Stimulated activated CD8-positive, alpha-beta memory T cell treated with anti-CD3 and anti-CD28 coated beads, Interleukin-4, amount 100 ng/mL, for 1 hour (primary cell): ENCODE results near the gene LMOD3.

ENCODE experiments used
- DNase-seq, 2 donors: peaks; one replicate each; pipeline ENCODE4 v3.0.0-alpha.2; 2020; ENCODE audit warnings: low read depth in 2 of 2, low spot score in 1 of 2

The LMOD3 gene

DNA sequence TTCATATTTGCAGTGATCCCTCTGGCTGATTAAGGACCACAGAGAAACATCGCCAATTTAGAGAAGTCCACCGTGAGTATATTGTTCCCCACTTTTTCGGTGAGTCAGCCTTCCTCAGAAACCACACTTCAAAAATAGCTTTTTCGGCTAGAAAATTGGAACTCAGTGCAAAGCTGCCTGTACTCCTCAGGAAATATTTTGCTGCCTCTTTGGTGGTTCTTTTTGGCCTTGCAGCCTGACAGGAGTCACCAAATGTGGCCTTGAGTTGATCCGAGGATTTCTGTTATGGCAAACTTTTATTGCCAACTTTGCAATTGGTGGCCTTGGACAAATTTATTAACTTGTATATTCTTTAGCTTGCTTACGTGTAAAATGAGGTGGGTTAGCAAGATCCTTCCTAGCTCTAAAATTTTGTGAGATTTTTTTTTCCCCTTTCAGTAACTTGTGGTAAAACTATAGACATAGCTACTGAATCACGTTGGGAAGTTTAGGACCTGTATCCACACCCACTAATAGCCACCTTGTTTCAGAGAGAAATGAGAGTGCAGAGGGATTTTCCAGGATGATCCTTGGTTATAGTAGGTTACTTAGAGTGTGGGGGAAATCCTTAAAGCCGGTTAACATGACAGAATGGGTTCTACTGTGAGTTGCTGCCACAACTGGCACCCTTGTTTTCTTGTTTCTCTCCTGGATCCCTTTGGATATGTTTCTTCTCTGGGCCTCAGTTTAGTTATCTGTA lies 27.8 kb downstream of the LMOD3 start:
- no peak for DNase-seq

DNA sequence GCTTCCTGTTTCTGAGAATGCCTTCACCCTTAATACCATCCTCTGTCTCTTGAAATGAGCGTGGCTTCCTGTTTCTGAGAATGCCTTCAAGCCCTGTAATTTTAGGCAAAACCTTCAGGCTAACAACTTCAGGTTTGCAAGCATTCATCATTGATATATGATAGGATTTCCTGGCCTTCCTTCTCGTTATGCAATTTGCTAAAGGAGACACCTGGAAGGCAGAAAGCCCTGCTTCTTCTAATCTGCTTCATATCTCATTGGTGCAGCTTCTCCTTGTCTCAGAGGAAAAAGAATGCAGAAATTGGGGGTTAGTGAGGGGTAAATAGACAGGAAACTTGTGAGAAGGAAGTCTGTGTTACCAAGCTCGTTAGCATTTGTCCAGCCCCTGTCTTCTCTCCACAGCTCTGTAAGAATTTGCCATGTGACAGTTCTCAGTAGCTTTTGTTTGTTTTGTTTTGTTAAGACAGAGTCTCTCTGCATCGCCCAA lies 30.3 kb downstream of the LMOD3 start:
- no peak for DNase-seq

DNA sequence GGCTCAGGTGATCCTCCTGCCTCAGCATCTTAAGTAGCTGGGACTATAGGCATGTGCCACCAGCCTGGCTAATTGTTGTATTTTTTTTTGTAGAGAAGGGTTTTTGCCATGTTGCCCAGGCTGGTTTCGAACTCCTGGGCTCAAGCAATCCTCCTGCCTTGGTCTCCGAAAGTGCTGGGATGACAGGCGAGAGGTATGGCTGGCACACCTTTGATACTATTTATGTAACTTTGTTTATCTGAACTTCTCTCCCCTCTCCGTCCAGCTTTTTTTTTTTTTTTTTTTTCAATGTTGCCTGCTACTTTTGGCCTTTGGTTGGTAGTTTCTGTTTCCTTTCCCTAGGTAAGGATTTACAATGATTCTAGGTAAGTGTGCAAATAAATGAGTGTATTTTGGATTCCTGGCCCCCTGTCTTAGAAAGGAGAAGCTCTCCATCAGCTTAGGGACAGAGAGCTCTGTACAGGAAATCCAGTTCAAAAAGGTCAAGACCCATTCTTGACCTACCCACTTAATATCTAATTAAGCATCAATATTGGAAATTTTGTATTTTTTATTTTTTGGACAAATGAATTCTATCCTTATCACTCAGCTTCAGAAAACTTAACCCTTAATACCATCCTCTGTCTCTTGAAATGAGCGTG lies 30.9 kb downstream of the LMOD3 start:
- no peak for DNase-seq

DNA sequence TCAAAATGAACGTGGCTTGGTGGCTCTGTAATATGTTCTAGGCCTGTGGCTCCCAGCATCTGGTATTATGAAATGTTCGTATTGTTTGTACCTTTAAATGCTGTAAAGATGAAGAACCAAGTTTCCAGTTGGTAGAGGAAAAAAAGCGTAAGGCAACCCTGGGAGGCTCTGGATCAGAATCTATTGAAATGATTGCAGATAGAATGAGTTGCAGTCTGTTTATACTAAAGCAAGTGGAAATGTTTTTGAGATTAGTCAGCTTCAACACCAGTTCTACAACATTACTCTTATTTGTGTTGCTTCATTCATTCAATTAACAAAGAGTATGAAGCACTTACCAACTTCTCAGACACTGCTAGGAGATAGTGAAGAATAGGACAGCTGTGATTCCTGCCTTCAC lies 32.4 kb downstream of the LMOD3 start:
- no peak for DNase-seq

DNA sequence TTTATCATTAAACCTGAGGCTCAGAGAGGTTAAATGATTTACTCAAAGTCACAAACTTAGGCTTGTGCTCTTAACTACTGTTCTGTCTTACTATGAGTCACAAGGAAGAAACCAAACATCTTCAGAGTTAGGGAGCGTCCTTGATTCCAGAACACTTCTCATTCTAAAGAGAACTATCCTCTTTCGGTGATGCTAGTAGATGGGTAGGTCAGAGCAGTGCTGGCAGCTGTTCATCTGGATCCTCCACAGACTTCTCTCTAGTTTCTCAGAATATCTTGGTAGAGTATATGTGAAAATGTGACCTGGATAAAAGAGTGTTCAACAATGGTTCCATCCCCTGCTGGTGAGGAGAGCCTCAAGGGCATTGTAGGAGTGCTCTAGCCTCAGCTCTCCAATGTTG lies 34.3 kb downstream of the LMOD3 start:
- no peak for DNase-seq

DNA sequence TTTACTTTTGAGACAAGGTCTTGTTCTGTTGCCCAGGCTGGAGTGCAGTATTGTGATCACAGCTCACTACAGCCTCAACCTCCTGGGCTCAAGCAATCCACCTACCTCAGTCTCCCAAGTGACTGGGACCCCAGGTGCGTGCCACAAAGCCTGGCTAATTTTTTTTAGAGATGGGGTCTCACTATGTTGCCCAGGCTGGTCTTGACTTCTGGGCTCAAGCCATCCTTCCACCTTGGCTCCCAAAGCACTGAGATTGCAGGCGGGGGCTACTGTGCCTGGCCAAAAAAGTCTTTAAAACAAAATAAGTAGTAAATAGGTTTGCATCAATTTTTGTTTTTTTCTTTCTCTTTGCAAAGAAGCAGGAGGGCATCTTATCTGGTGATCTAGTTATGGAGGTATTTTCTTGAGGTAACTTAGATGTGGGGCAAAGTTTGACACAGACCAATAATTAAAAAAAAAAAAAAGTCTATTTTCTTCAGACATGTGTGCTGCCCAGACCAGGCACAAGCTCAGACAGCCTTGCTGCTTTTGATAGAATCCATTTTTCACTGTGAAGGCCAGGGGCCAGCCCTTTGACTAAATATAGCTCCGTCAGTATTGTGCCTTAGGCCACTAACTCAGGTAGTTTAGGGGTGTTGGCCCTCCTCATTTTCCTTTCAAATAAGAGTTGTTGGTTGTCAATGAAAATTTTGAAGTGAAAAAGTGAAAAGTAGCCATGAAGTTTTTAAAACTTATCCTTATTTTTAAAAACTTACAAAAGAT lies 35.2 kb downstream of the LMOD3 start:
- no peak for DNase-seq

DNA sequence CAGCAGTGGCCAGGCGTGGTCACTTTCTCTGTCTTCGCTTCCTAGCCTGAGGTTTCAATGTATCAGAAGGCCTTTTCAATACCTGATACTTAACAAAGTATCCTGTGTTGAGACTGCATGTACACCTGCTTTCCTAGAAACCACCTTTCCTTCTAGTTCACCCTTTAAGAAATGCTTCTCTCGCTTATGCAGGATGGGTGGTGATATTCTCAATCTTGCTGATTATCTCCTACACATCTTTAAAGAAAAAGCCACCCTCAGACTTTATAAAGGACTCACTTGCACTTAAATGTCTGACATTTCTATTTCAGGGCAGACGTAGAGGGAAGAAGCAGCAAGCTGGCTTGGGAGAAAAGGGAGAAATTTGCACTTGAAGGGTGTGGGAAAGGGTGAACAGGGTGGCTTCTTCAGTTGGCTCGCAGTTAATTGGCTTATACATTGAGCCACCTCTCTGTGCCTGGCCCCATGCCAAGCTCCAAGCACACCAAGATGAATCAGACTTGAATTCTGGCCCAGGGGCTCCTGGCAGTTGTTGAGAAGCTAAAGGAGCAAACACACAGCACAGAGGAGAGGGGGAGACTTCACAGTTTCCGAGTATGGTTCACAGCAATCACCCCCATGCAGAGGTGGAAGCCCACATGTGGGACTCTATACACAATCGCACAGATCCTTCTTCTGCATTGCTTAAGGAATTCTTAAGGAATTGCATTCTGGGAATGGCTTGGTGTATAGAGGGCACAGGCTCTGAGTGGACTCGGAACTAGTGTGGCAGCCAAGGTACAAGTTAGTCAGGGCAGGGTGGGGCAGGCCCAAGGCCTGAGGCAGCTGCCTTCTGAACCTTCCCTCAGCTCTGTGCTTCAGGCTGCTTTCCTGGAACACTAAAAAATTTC lies 36.3 kb downstream of the LMOD3 start:
- DNase-seq, result peak in 1 of 2 donors; percentile 54

DNA sequence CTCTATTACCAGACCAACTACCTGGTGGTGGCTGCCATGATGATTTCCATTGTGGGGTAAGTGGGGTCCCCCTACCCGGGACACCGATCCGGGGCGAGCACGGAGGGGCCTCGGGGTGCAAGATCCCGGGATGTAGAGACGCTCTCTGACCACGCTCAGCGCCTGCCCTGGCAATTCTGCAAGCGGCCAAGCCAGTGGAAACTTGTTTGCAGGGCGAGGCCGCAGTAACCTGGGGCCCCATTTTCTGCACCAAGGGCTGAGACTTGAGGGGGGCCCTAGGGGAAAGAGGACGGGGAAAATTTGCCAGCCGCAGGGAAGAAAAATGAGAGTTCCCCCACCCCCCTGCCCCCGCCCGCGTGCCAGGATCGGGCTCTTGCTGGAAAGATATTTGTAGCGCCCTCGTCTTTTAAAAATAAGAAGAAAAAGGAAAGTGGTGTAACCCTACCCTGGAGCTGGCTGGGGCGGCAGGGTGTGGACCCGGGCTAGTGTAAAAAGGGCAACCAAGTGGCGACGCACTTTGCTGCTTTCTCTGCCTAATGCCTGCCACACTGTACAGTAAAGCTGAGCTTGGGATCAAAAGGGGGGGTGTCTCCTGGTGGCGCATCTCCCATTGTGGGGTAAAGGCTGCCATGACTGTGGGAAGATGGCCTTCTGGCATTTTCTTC lies 37.1 kb downstream of the LMOD3 start:
- no peak for DNase-seq

DNA sequence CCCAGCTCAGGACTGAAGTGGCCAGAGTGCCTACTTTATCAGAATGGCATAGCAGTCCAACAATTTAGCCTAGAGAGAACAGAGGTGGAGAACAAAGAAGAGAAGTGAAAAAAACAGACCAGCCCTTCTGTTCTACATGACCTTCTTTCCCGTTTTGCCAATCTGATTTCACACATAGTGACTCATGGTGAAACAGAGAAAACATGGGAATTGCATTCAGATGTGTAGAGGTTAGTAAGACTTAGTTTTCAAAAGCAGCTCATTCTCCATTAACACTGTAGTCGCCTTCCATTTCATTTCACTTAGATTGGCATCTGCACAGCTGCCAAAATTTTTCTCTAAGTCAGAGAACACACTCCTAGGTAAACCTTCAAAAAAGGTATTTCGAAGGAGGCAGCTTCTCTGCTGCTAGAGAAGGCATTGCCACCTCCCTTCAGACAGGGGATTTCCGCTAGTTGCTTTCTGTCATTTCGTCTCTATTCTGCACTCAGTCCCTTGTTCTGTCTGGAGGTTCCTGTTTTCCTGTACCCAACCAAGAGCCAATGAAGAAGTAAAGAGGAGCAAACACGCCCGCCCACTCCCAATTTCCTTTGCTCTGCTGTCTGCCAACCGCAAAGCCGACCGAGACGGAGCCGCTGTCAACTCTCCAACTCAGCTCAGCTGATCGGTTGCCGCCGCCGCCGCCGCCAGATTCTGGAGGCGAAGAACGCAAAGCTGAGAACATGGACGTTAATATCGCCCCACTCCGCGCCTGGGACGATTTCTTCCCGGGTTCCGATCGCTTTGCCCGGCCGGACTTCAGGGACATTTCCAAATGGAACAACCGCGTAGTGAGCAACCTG lies 37.8 kb downstream of the LMOD3 start, which contains the start of gene ARL6IP5:
ARL6IP5 (plus strand) TSS at position 612 of the 842 bp plus-strand sequence; CDS start at position 723, 111 bp downstream.
- peak; percentile 78 to 81 for DNase-seq

DNA sequence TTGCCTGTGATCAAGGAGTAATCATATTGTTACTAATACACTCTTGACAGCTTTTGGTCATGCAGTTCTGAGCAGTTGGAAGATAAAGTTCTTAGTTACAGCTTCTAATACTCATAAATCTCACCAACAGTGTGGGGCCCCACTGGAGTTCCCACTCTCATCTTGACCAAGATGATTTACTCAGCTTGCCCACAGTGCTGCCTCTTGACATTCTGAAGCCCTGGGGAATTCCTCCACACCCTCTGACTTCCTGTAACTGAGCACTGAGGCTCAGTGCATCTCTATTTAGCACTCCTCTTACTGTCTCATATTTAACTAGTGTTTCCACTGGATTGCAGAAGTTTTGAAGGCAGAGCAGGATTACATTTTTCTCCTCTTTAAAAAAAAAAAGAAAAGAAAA lies 39.6 kb downstream of the LMOD3 start:
- no peak for DNase-seq

DNA sequence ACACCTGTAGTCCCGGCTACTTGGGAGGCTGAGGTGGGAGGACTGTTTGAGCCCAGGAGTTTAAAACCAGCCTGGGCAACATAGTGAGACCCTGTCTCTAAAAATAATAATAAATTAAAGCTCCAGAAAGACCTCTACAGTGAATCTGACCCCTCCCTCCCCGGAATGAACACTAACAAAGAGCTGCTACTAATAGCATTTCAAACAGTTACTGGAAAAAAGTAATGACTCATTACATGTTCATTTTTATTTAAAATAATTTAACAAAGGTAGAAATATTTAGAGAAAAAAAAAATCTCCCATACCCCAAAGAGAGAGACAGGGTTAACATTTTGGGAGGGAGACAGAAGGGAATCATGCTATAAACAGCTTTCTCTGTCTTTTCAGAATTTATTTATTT lies 40.0 kb downstream of the LMOD3 start:
- no peak for DNase-seq

DNA sequence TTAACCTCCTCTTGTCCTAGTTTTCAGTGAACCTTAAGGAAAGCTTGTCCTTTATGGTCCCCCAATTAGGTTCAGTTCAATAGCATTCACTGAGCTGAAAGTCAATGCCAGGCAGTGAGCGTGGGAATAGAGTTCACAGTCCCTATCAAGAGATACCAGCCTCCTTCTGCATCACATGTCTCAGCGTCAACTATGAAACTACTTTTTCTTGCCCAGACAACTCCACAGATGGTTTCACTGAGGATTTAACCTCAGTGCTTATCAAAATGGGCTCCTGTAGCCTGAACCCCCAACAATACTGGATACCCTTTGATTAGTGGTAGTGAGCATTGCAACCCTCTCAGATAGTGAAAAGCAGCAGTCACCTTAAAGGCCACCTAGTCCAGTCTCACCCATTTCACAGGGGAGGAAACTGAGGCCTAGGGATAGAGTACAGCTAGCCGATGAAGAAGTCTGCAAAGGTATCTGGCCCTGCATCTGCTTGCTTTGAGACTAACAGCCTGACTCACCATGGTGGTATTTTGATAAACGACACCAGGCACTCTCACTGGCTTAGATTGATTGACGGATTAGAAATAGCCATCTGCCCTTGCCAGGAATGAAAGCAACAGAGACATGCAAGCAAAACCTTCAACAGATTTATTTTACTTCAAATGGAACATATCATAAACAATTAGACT lies 40.7 kb downstream of the LMOD3 start:
- no peak for DNase-seq

DNA sequence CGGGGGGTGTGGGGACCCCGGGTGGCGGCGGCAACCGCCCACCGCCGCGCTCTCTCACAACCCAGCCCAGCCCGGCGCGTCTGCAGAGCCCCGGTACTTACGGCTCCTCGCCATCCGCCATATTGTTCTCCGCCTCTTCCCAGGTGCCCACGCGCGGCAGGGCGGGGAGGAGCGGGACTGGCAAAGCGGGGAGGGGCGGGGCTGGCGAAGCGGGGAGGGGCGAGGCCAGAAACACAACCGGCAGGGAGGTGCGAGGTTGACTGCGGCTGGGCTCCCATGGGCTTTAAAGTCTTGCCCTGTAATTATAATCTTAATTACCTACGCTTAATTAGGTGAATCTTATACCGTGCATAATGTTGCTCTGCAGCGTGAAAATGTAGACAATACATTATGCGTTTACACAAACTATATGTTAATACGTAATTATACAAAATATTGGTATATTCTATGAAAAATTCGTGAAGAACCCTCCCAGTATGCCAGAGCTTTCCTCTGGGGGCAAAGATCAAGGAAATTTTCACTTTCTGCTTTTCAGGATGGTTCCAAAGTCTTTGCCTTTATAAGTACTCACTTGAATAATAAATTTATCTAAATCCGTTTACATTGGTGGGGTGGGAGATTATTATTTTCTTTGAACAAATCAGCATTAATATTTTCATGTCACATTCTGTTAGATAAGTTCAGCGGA lies 42.0 kb downstream of the LMOD3 start, which contains the start of gene UBA3:
UBA3 (minus strand) TSS at position 133 of the 688 bp plus-strand sequence; CDS start at position 121, 12 bp downstream.
- DNase-seq, result peak; percentile 77 to 85

DNA sequence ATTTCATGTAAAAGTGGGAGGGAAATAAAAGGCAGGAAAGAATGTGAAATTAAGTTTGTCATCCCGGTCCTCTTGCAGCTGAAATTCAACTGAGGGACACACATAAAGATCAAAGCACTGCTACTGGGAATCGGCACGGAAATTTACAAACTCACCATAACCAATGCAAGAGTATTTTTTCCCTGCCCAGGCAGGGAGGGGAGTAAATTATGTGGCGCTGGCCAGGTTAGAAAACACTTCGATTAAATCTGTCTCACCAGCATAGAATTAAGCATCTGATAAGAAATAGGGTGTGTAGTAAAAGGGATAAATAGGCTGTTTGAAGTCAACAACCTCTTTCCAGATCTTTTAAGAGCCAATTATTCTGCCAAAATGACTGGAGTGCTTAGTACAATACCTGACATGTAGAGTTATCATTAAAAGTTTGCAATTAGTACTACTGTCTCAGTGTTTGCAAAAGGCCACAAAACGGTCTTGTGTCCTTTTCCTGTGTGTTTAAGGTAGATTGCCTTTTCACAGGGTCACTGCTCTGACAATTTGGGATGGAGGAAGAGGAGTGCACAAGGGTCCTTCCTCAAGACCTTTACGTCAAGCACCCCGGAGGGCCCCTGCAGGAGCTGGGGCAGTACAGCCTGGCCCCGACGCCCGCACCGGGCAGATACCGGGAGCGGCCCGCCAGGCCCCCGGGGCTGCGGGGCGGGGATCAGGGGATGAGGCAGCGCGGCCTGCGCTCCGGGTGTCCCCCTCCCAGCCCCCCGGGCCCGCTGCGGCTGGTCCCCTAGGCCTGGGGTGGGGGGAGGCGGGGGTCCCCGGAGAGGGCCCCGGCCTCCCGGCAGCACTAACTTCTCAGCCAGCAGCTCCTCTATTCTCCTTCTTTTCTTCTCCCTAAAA lies 42.9 kb downstream of the LMOD3 start:
- no peak for DNase-seq

DNA sequence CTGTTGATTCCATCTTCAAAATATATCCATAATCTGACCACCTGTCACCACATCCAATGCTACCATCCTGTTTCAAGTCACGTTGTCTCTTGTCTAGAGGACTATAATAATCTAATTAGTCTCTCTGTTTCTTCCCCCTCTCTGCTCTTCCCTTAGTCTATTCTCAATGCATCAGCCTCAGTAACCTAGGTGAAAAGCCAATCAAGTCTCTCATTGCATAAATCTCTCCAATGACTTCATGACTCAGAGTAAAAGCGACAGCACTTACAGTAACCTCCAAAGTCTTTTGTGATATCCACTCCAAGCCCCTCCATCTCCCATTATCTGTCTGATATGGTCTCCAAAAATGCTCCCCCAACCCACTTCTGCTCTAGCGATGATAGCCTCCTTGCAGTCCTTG lies 49.5 kb downstream of the LMOD3 start:
- no peak for DNase-seq

DNA sequence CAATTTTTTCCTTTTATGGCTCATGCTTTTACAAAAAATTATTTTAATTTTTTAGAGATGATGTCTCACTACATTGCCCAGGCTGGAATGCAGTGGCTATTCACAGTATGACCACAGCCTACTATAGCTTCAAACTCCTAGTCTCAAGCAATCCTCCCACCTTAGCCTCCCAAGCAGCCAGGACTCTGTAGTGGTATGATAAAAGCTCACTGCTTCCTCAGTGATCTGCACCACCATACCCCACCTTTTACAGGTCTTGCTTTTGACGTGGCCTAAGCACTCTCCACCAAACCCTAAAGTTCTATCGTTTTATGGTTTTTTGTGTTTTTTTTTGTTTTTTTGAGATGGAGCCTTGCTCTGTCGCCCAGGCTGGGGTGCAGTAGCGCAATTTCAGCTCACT lies 56.3 kb downstream of the LMOD3 start:
- no peak for DNase-seq

DNA sequence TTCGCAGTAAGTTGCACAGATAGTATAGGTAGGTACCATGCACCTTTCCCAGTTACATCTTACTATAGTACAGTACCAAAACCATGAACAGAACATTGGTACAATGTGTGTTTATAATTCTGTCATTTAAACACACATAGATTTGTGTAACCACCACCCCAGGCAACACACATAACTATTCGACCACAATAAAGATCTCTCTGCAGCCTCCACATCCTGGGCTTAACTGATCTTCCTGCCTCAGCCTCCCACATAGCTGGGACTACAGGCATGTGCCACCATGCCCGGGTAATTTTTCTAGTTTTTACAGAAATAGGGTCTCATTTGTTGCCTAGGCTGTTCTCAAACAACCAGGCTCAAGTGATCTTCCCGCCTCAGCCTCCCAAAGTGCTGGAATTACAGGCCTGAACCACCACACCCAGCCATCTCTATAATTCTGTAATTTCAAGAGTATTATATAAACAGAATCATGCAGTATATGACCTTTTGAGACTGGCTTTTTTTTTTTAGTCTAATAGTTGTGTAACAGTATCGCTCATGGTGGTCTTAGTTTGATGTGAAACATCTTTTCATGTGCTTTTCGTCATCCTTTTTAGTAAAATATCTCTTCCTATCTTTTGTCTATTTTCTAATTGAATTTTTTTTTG lies 57.0 kb downstream of the LMOD3 start:
- no peak for DNase-seq
